ENCODE data around the gene MTMR3.
"Not testable (repeated sequence)": the region's sequence is repeated elsewhere in the genome, so short reads cannot be mapped to it uniquely, and the experiment has no call there.

The MTMR3 gene

DNA sequence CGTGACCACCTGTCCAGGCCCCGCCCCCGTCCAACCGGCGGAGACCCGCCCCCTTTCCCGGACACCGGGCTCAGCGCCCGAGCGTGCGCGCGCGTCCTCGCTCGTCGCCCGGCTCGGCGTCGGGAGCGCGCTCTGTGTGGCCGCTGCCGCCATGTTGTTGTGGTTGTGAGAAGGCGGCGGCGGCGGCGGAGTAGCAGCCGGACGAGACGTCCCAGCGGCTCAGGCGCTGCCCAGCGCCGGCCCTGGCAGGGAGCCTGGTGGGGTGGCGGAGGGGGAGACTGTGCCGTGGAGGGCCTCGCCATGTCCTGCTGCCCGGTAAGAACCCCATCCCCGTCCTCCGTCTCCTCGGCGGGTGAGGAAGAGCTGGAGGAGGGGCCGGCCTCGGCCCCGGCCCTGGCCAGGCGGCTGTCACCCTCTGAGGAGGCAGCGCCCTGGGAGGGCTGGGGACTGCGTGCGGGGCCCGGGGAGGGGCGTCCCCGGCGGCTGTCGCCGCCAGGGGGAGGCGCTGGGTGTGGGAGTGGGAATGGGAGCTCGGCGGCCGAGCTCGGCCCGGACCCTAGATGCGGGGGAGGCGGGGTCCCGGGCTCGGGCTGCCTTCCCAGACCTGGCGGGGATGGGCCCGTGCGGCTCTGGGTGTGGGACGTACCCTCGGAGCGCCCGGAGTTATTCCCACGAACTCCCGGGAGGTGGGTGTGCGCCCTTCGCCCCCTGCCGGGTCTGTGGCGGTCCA lies at the start of gene MTMR3:
TSS of gene MTMR3 (plus strand) at position 130 of the 730 bp plus-strand sequence. CDS start 87,886 bp downstream, outside the sequence.
- FAIRE-seq = no peak

DNA sequence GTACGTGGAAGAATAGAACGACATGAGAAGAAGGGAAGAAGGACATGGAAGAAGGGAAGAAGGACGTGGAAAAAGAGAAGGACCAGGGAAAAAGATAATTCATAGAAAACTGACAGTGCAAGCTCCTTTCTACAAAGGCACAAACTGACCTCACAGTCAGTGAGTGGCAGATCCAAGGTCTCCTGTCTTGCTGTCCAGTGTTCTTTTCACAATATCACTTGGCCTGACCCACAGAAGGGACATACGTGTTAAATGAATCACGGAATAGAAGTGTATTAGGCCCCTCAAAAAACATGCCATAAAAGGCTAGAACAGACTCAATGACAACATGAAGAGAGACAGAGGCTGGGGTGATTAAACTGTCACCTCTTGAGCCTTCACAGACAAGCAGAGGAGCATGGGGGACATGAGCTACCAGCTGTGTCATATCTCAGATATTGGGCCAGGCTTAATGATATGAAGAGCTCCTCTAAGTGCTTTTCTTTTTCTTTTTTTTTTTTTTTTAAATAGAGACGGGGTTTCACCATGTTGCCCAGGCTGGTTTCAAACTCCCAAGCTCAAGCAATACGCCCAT lies 49.5 kb upstream of the MTMR3 start:
- no peak for DNase-seq (ENCODE audit: low spot score)
- no peak for FAIRE-seq

More for the DNA sequence above, at the start of gene MTMR3:
- peak; percentile 73 for DNase-seq (ENCODE audit: low spot score)

DNA sequence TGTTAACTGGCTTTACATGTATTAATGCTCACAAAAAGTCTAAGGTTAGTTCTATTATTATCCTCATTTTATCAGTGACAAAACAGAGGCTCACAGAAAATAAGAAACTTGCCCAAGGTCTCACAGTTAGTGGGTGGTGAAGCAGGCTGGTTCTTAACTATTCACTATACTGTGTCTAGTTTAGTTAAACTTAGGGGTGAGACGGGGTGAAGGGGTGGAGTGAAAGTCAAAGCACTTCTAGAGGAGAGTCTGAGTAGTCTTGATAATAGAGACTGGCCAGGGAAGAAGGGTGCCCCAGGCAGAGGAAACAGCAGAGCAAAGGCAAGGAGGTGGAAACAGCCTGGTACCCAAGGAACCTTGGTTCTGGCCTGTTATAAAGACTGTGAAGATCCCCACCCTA lies 48.9 kb upstream of the MTMR3 start:
- DNase-seq (ENCODE audit: low spot score) (no peak), FAIRE-seq (no peak)

DNA sequence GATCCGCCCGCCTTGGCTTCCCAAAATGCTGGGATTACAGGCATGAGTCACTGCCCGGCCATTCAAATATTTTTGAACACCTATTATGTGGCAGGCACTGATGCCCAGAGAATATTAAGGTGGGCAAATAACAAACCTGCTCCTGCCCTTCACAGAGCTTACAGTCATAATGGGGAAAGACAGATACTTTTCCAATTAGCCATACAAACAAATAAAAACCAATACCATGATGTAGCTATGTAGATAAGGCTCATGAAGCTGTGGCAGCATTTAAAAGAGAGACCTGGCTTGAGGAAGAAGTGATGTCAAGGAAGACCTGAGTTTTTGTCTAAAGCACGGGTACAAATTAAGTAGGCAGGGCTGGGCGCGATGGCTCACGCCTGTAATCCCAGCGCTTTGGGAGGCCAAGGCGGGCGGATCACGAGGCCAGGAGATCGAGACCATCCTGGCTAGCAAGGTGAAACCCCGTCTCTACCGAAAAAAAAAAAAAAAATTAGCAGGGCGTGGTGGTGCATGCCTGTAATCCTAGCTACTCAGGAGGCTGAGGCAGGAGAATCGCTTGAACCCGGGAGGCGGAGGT lies 46.1 kb upstream of the MTMR3 start:
- not testable (repeated sequence) for FAIRE-seq; DNase-seq (ENCODE audit: low spot score)

DNA sequence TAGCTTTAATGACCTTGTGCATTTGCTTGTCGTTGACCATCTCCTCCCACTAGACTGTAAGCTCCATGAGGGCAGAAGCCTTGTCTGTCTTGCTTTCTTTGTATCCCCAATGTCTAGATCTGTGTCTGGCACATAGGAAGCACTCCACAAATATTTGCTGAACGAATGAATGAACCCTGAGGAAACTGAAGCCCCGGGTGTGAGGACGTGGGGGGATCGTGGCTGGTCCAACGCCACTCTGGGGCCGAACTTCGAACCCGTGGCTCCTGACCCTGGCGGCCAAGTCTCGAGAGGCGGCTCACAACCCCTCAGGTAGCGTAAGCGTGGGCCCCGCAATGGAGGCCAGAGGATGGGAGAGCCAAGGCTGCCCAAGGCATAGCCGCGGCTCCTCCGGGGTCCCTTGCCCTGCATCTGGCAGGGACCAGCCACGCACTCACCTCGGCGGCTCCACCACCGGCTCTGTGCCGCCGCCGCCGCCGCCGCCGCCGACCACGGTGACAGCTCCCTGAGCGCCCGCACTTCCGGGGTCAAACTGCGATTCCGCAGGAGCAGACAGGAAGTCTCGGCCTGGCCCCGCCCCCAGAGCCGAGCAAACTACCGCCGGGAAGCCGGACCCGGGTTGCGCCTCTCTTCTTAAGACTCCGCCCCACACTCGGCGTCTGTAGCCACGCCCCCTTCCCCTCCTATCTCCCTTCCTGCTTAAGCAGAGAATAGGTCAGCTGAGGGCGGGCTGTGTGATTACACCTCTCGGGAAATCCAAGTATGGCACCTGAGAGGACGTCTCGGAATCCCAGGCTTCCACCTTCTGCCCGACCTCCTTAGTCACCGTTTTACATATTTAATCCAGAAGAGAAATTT lies 45.0 kb upstream of the MTMR3 start, which contains the start of gene ASCC2:
TSS of gene ASCC2 (minus strand) at position 534 of the 858 bp plus-strand sequence. CDS start 5,949 bp downstream, outside the sequence.
- peak; percentile 89 for DNase-seq (ENCODE audit: low spot score)
- FAIRE-seq = peak; percentile 80

DNA sequence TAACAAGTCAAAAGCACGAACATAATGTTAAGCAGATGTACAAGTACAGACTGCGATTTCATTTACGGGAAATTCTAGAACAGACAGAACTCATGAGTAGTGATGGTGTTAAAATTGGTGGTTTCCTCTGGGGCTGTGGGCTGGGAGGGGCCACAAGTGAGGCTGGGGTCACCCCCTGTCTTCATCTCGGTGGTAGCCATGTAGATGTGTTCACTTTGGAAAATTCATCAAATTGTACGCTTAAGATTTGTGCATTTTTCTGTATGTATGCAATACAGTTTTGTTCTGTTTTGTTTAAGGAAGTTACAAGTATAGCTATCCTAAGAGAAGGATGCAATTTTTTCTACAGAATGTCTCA lies 44.4 kb upstream of the MTMR3 start:
- FAIRE-seq (no peak), DNase-seq (ENCODE audit: low spot score) (no peak)

DNA sequence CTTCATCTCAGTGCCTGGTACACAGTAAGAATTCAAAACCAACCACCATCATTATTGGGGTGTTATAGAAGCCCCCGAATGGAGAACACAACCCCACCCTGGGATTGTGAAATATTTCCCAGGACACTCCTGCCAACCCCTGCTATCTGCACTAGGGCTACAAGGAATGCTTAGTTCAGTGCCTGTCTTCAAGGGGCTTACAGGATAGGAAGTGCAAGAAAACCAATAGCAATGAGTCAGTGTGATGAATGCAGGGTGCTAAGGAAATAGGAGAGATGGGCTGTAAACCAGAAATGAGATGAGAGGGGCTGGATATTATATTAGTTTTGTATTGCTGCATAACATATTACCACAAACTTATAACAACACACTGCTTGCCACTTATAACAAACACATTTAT lies 43.9 kb upstream of the MTMR3 start:
- FAIRE-seq (no peak), DNase-seq (ENCODE audit: low spot score) (no peak)

DNA sequence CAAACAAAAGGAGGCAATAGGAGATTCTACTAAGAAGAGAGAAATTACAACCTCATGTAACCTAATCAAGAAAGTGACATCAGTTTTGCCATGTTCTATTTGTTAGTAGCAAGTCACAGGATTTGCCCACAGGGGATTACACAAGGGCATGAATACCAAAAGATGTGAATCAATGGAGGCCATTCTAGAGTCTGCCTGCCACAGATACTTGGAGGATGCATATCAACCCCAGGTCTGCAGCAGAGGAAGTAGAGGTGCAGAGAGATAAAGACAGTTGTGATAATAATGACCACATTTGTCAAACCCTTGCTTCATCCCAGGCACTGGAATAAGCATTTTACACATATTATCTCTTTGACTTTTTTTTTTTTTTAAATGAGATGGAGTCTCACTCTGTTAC lies 42.5 kb upstream of the MTMR3 start:
- FAIRE-seq = no peak
- no peak for DNase-seq (ENCODE audit: low spot score)

DNA sequence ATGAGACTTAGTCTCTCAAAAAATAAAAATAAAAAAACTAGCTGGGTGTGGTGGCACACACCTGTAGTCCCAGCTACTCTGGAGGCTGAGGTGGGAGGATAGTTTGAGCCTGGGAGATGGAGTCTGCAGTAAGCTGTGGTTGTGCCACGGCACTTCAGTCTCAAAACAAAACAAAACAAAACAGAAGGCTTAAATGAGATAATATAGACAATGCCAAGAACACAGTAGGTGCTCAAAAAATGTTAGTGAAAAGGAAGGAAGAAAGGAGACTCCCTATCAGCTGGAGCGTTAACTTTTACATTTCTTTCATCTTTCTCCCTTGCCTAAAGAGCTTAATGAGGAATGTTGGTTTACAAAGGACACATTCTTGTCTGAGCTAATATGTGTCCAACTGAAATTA lies 40.8 kb upstream of the MTMR3 start:
- DNase-seq (ENCODE audit: low spot score) (no peak), FAIRE-seq (no peak)

DNA sequence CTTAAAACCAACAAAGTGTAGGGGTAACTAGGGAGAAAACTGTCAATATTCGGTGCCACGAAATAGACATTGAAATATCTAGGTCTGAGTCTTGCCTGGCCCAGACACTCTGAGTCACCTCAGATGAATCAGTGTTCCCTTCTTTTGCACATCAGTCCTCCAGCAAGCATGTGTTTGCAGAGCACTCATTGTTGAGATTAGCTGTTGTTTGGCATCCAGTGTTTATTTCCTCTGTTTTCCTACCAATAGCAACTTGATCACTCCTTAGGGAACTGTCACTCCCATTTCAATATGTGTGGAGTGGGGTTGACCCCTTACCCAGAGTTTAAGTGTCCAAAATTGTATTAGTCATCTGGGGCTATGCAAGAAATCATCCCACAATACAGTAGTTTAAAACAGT lies 40.2 kb upstream of the MTMR3 start:
- FAIRE-seq (peak; percentile 83), DNase-seq (ENCODE audit: low spot score) (peak; percentile 89)

DNA sequence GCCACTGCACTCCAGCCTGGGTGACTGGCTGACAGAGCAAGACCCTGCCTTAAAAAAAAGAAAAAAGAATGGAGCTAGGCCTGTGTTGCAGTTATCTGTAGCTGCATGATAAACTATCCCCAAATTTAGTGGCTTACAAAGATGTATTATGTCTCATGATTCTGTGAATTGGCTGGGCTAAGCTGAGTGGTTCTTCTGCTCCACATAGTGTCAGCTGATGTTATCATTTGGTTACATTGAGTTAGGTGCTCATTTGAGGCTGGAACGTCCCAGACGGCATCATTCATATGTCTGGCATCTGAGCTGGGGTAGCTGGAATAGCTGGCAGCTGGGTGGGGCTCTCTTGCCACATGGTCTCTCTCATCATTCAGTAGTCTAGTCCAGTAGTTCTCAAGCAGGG lies 36.7 kb upstream of the MTMR3 start:
- no peak for DNase-seq (ENCODE audit: low spot score)
- no peak for FAIRE-seq

DNA sequence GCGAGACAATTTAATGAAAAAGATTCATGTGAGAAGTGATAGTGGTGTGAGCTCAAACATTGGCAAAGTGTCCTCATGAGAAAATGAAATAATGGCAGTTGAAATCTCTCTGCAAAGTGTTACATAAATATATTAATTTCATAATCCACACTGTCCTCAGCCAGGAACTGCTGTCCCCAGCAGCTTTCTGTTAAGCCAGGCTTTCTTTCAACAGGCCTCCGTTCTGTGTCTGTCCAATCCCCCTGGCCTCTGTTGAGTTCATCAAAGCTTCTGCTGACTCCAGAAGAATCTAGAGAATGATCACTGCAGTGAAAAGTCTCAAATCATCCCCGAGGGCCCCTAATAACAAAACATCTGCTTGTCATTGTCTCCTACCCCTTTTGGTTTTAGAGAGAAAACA lies 34.9 kb upstream of the MTMR3 start:
- FAIRE-seq = no peak

DNA sequence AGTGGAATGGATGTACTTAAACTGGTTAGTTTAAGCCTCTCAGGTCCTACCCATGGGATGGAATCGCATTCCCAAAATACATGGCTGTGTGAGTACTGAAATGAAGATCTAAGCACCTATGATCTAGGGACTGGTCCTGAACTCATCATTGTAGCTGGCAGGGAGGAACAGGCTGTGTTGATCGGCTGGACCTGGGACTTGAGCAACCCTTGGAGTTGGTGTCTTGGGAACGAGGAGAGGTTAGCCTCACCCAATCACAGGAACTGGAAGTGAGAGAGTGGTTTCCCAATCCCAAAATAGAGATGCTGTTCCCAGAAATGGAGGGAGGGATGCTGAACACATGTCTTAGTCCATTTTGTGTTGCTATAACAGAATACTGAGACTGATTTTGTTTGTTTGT lies 28.5 kb upstream of the MTMR3 start:
- DNase-seq (ENCODE audit: low spot score) (no peak), FAIRE-seq (no peak)

More for the DNA sequence above, 34.9 kb upstream of the MTMR3 start:
- DNase-seq (ENCODE audit: low spot score) = no peak

DNA sequence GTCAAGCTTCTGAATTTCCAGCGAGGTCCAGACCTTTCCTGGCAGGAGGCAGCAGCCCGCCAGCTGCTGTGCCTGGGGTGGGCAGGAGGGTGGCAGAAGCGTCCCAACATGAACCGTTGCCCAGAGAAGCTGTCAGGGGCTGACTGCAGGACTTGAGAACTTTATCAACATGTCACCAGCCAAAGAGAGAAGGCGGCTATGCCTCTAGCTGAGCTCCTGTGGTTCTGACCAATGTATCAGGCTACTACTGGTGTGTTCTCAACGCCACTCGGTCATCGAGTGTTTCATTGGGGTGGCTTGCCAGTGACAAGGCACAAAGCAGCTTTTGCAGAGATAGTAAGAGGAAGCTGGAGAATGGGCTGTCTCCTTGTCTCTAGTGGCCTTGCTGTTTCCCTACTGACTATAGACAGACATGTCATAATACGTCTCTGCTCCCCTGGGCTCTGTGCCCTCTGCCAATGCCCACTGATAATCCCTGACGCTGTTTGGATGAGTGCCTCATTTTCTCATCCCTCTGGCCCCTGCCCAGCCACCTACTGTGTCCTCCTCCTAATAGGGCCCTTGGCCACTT lies 27.3 kb upstream of the MTMR3 start:
- DNase-seq (ENCODE audit: low spot score) (no peak), FAIRE-seq (no peak)

DNA sequence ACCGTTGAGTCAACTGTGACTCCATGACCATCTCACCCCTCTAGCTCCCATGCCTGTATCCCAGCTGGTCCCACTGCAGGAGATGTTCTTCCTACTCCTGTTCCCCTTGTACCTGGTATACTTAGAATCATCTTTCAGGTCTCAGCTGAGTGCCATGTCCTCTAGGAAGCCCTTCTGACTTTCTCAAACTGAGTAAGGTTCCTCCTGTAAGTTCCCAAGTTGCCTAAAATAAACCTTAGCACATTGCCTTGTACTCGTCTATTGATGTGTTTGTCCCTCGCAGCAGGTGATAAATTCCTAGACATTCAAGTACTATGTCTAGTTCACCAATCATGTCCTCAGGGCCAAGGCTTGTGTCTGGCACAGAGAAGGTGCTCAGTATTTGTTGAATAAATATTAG lies 26.5 kb upstream of the MTMR3 start:
- FAIRE-seq = no peak
- no peak for DNase-seq (ENCODE audit: low spot score)

DNA sequence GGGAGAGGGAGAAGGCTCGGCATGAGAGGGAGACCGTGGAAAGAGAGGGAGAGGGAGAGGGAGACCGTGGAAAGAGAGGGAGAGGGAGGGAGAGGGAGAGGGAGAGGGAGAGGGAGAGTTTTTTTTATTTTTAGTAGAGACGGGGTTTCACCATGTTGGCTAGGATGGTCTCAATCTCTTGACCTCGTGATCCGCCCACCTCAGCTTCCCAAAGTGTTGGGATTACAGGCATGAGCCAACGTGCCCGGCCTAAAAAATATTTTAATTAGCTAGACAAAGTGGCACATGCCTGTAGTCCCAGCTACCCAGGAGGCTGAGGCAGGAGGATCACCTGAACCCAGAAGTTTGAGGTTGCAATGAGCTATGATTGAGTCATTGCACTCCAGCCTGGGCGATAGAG lies 23.9 kb upstream of the MTMR3 start:
- DNase-seq (ENCODE audit: low spot score); FAIRE-seq: not testable (repeated sequence)

DNA sequence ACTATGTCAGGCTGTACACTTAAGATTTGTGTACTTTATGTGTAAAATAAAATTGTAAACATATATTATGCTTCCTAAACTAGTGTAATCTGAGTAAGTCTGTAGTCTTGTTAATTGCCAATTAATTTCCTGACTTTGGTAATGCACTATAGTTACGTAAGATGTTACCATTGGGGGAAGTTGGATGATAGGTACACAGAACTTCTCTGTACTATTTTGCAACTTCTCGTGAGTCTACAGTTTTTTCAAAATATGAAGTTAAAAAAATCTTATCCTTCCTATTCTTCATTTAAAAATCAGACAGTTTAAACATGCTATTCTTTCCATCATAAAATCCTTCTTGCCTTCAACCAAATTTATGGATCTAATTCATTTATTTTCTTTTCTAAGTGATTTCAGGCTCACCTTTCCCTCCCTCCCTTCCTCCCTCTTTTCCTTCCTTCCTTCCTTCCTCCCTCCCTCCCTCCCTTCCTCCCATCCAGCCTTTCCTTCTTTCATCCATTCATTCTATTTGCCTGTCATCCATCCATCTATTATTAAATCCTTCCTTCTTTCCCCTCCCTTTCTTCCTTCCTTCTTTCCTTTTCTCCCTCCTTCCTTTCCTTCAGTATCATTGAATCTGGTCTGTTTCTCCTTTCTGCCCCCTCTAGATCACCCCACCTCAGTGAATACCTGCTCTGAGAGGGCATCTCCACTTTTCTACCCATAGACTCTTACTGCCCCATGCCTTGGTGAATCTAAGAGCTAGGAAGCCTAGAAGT lies 22.8 kb upstream of the MTMR3 start:
- no peak for DNase-seq (ENCODE audit: low spot score)
- no peak for FAIRE-seq

DNA sequence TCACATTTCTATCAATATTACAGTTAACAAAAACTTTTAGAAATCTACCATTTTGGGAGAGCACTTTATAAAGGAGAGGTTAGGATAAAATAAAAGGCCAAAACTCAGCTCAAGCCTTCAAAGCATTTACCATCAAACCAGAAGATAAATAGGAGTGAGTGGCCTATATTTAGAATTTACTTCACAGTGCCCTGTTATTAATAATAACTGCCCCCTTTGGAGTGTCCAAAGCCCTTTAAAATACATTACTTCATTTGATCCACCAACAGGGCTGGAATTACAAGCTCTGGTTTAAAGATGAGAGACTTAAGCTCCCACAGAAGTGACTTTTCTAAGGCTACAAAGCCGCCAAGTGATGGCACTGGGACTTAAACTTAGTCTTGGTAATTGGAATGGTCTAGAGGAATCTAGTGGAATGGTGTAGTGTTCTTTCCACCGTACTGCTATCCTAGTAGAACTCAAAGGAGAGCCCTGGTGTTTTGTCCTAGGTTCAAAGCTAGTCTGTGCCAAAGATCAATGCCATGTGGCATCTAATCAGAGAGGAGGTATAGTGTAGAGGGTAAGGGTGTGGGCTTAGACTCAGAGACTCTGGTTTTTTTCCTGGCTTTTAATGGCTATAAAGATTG lies 21.2 kb upstream of the MTMR3 start:
- no peak for DNase-seq (ENCODE audit: low spot score)
- FAIRE-seq = no peak

DNA sequence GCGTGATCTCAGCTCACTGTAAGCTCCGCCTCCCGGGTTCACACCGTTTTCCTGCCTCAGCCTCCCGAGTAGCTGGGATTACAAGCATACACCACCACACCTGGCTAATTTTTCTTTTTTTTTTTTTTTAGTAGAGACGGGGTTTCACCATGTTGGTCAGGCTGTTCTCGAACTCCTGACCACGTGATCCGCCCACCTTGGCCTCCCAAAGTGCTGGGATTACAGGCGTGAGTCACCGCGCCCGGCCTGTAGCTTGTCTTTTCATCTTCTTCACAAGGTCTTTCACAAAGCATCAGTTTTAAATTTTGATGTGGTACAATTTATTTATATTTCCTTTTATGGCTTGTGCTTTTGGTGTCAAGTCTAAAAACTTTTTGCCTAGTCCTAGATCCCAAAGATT lies 17.4 kb upstream of the MTMR3 start:
- not testable (repeated sequence) for FAIRE-seq

DNA sequence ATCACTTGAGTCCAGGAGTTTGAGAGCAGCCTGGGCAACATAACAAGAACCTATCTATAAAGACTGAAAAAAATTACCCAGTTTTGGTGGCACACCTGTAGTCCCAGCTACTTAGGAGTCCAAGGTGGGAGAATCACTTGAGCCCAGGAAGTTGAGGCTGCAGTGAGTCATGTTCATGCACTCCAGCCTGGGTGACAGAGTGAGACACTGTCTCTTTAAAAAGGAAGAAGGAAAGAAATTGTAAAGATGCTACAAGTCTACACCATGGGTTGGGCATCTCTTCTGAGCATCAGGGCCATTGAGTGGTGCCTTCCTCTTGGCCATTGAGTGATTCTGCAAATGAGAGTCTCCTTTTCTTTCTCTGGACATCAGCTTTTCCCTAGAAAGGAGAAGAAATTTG lies 15.7 kb upstream of the MTMR3 start:
- FAIRE-seq = no peak

More for the DNA sequence above, 17.4 kb upstream of the MTMR3 start:
- not testable (repeated sequence) for DNase-seq (ENCODE audit: low spot score)

More for the DNA sequence above, 15.7 kb upstream of the MTMR3 start:
- DNase-seq (ENCODE audit: low spot score) = no peak
